Body of pancreas (tissue), 4 donors: ENCODE results near the gene LHX5.

Source experiments
- POLR2A ChIP-seq, 3 donors: fragments of 450-650 bp; IDR thresholded peaks; one replicate each; pipeline ENCODE4 v1.6.1; 2016; ENCODE audit warnings: antibody characterized with exemption in 3 of 3, mild to moderate bottlenecking in 2 of 3
- TF ChIP-seq, protein P1 (sequence below), 7 experiments: fragments of 450-650 bp in 4 of 7; fragments of 200-600 bp in 3 of 7; sonication (generic) in 3 of 7; IDR thresholded peaks; one replicate each; pipeline ENCODE4 v1.5.1; 2016 to 2019; ENCODE audit warnings: antibody characterized with exemption in 7 of 7

GRCh38 chr12:113413488-113413939, 58.2 kb downstream of the LHX5 start:
- TF ChIP-seq POLR2A (IDR thresholded peaks at IDR 0.05), result no peak
- TF ChIP-seq, protein P1, sequence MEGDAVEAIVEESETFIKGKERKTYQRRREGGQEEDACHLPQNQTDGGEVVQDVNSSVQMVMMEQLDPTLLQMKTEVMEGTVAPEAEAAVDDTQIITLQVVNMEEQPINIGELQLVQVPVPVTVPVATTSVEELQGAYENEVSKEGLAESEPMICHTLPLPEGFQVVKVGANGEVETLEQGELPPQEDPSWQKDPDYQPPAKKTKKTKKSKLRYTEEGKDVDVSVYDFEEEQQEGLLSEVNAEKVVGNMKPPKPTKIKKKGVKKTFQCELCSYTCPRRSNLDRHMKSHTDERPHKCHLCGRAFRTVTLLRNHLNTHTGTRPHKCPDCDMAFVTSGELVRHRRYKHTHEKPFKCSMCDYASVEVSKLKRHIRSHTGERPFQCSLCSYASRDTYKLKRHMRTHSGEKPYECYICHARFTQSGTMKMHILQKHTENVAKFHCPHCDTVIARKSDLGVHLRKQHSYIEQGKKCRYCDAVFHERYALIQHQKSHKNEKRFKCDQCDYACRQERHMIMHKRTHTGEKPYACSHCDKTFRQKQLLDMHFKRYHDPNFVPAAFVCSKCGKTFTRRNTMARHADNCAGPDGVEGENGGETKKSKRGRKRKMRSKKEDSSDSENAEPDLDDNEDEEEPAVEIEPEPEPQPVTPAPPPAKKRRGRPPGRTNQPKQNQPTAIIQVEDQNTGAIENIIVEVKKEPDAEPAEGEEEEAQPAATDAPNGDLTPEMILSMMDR (IDR thresholded peaks at IDR 0.05), result no peak
